ENCODE results near the gene HERPUD1. TPM values are rescaled to one million over a fixed set of nuclear protein-coding genes. Genes with fewer than 3 reads are reported as not detected.
"Not testable (repeated sequence)": the region's sequence is repeated elsewhere in the genome, so short reads cannot be mapped to it uniquely, and the experiment has no call there.

HERPUD1 gene
- total RNA-seq, 1 donor from 2014 or later = 144 TPM

DNA sequence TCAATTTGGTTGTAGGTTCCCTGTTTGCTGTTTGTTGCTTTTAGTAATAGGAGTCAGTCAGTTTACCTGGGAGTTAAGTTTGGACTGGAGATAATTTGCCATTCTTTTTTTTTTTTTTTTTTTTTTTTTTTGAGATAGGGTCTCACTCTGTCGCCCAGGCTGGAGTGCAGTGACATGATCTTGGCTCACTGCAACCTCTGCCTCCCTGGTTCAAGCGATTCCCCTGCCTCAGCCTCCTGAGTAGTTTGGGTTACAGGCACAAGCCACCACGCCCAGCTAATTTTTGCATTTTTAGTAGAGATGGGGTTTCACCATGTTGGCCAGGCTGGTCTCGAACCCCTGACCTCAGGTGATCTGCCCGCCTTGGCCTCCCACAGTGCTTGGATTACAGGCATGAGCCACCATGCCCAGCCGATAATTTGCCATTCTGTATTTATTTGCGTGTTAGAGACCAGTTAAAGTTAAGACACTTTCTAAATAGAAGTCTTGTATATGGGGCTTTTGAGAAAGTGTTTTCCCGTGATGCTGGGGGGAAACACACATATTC is 2.7 kb downstream of the HERPUD1 start:
- DNase-seq (ENCODE audit: low spot score) = not testable (repeated sequence)

DNA sequence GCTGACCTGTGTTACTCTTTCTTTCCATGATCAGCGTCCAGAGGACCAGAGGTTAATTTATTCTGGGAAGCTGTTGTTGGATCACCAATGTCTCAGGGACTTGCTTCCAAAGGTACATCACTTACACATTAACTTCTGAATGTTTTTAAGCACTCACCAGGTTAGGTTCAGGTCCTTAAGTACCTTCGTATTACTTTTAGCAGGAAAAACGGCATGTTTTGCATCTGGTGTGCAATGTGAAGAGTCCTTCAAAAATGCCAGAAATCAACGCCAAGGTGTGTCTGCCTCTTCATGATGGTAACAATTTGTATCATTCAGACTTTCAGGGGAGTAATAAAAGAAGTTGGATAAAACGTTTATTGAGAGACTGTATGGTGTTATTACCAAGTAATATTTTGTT is 3.3 kb downstream of the HERPUD1 start:
- DNase-seq (ENCODE audit: low spot score) = no peak

DNA sequence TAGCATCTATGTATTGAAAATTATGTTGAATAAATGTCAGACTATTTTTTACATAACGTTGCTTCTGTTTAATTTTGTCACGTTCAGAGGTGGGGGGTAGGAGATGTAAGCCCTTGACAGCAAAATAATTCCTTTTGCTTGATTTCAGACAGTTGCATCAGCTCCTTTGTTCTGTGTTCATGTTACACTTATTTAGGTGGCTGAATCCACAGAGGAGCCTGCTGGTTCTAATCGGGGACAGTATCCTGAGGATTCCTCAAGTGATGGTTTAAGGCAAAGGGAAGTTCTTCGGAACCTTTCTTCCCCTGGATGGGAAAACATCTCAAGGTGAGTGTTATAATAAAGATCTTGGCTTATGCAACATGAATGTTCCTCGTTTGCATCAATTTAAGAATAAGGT is 4.5 kb downstream of the HERPUD1 start:
- DNase-seq (ENCODE audit: low spot score) = no peak

DNA sequence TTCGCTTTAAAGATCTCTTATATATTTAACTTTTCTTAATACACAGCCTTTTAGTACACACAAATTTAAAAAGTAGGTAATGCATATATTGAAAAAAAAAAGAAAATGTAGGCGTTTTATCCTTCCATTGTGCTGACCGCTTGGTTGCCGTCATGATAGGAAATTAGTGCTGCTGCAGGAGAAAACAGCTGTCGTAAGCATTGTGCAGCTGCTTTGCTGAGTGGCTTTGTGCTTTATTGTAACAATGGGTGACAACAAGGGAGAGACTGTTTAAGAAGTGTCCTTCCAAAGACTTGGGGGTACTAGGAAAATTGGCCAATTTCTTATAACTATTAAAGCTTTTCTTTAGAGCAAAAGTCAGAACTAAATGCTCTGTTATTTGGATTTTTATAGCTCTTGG is 5.0 kb downstream of the HERPUD1 start:
- no peak for DNase-seq (ENCODE audit: low spot score)

DNA sequence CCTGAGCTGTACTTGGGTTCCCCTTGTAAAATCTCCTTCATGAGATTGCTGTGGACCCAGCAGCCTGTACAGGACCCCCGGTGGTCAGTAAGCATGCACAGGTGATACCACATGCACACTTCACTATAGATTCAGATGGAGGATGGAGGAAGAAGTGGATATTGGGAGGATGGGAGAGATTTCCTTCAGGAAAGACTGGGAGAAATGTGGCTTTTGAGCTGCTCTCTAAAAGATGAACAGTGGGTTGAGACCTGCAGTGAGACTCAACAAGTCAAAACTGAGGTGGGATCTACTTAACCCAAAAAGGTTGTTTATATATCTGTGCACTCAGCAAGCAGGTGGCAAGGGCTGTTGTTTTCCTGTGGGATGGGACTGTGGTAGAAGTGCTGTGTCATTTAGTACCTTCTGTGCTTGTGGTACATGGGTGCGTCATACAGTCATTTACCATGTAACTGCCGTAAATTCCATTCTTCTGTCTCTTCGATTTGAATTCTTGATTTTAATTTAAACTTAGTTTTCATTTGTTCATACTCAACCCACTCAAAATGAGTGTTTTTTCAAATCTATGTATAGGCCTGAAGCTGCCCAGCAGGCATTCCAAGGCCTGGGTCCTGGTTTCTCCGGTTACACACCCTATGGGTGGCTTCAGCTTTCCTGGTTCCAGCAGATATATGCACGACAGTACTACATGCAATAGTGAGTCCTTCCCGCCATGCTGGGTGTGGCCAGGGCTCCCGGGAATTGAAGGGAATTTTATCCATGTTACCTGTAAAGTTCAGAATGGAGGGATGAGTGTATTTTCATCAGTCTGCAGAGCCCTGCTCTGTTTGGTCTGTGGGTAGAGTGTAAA is 6.9 kb downstream of the HERPUD1 start:
- DNase-seq (ENCODE audit: low spot score) = no peak

DNA sequence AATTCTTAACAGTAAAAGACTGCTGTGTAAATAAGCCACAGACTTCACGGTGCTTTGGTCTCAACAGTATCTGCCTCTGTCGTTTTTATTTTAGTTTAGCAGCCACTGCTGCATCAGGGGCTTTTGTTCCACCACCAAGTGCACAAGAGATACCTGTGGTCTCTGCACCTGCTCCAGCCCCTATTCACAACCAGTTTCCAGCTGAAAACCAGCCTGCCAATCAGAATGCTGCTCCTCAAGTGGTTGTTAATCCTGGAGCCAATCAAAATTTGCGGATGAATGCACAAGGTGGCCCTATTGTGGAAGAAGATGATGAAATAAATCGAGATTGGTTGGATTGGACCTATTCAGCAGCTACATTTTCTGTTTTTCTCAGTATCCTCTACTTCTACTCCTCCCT is 7.9 kb downstream of the HERPUD1 start:
- DNase-seq (ENCODE audit: low spot score) = no peak

DNA sequence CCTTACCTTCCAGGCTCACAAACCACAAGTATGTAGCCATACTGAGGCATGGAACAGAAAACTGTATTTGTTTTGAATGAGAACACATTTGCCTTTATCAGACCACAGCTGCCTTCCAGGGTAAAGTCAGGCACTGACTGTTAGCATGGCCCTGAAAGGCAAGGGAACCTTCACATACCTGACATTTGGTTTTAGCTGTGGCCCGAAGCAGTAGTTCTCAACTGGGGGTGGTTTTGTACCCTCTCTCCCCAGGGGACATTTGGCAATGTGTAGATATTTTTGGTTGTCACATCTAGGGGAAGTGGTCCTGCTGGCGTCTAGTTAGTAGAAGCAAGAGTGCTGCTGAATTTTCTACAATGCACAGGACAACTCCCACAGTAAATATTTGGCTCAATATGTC is 9.2 kb downstream of the HERPUD1 start:
- no peak for DNase-seq (ENCODE audit: low spot score)

DNA sequence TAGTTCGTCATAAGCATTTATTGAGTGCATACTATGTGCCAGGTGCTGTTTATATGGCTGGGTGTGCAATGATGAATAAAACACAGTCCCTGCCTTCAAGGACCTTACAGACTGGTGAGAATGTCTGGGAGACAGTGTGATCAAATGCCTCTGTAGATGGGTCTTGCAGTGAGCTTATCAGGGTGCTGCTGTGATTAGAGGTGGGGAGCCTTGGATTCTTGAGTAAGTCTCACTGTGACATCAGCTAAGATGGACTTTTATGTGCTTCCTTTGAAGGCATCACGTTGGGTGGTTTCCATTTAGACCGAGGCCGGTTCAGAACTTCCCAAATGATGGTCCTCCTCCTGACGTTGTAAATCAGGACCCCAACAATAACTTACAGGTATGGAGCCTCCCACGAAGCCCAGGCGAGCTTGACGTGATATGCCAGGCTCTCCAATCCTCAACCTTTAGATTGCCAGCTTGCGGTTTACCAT is 10.0 kb downstream of the HERPUD1 start:
- DNase-seq (ENCODE audit: low spot score) = no peak

DNA sequence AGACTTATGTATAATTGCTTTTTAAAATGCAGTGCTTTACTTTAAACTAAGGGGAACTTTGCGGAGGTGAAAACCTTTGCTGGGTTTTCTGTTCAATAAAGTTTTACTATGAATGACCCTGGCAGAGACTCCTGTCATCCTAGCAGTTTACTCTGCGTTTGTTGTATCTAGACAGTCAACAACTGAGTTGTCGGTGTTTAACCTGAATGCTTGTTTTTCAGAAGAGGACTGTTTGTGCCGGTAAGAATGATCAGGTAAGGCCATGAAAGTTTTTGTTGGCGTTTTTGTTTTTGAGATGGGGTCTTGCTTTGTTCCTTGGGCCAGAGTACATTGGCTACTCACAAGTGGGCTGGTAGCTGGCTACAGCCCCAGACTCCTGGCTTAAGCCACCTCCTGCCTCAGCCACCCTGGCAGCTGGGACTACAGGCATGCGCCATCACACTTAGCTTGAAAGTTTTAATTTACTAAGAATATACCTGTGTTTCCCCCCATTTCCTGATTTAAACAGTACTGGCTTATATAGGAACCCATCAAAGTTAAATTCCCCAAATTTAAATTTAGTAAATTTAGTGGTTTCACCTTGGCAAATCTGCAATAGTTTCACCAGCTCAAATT is 11.9 kb downstream of the HERPUD1 start:
- no peak for DNase-seq (ENCODE audit: low spot score)

DNA sequence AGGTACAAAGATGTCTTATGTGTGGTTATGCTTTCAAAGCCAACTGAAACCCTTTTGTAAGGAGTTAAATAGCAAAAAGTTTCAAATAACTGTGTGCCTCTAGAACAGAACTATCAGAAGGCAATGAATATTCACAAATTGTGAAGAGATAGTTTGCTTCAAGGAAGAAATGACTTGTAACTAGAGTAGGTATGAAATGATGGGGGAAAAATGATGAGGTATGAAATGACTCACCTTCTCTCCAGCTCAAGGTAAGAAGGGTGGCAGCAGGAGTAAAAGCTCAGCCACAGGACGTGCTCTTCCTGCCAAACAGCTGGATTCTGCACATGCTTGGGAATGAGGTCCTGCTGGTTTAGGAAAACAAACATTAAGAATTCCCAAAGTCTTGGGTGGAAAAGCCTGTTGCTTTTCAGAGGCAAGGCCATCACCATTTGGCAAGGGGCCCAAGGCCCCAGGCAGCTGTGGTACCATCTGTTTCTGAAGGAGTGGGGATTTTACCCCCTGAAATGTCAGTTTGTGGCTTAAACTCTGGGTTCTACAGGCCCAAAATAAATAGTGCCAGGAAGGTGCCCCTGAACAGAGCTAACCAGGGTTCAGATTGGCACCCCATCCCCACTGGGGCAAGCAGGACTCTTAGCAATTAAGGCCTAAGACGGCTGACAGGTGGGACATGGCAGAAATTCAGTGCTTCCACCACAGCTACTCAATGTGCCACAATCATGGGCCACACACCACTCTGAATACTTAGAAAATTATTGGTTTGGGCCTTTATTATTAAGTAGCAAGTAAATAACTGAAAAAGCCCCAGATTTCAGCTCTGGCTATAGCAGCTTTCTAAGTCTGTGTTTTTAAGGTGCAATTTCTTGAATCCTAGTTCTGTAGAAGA is 13.3 kb downstream of the HERPUD1 start:
- DNase-seq (ENCODE audit: low spot score) = no peak

DNA sequence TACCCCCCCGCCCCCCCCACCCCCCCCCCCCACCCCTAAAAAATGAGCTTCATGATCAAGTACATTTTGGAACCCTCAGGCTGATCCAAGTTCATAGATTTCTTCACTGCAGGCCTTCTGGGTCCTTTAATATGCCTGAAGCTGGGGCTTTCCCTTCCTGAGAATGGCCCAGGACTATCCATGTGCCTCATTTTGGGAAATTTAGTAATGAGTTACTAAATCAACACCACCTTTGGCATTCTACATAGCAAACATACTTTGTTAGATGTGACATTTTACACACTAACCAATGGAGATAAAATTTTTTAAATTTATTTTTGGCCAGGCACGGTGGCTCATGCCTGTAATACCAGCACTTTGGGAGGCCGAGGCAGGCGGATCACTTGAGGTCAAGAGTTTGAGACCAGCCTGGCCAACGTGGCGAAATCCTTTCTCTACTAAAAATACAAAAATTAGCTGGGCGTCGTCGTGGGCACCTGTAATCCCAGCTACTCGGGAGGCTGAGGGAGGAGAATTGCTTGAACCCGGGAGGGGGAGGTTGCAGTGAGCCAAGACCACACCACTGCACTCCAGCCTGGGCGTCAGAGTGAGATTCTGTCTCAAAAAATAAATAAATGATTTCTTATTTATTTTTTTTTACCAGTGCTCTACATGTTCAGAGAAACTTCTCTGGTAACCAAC is 14.0 kb downstream of the HERPUD1 start:
- no peak for DNase-seq (ENCODE audit: low spot score)

DNA sequence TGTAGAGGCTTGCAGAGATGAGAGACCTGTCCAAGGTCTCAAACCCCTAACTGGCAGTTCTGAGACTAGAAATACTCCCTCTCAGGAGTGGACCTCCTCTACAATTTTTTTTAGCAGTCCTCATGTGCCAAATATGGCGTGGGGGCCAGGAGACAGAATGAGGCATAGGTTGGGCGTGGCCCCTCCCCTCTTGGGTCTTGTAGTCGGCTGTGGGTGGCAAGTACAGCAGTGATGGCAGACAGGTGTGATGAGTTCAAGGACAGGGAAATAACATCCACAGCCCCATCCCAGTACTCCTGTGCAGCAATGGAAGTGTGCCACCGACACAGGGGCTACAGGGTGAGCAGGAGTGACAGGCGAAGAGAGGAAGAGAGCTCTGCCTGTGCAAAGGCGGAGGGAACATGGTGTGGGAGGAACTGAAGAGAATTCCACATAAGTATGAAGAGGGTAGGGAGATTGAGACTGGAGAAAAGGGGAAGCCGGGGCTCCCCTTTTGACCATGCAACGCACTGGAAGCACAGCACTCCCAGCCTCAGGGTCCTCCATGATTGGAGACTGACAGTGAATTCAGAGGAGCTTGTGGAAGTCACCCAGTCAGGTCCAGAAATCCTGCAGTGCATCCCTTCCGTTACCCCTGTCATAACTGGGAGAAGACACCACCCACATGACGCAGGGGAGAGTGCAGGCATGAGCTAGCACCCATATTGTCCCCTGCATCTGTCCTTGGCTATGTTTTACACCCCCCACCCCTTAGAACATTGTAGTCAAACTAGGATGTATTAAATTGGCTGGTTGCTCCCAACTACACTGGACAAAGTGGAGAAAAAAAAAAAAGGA is 15.0 kb downstream of the HERPUD1 start:
- no peak for DNase-seq (ENCODE audit: low spot score)

DNA sequence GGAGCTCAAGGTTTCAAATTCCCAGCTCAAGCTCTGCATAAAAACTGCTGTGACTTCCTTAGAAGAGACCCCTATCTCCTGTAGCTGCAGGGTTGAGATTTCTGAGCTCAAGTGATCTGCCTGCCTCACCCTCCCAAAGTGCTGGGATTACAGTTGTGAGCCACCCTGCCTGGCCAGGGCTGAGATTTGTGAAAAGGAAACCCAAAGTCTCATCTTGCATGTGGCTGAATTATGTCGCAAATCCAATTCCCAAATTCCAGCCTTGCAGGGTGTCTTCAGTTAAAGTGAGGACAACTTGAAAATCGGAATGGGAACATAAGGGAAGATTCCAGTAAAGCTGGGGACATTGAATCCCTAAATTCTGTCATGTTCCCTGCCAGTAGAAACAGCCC is 15.7 kb downstream of the HERPUD1 start:
- no peak for DNase-seq (ENCODE audit: low spot score)

DNA sequence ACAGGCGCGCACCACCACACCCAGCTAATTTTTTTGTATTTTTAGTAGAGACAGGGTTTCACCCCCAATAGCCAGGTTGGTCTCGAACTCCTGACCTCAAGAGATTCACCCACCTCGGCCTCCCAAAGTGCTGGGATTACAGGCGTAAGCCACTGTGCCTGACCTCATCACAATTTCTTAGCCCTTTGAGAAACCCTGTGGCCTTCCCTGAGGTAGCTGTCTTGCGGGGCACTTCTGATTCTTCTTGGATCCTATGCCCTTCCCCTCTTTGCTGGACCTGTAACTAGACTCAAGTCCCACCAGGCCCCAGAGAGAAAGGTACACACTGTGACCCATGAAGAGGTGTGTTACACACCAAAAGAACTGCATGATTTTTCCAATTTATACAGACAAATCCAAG is 16.3 kb downstream of the HERPUD1 start:
- DNase-seq (ENCODE audit: low spot score) = no peak

DNA sequence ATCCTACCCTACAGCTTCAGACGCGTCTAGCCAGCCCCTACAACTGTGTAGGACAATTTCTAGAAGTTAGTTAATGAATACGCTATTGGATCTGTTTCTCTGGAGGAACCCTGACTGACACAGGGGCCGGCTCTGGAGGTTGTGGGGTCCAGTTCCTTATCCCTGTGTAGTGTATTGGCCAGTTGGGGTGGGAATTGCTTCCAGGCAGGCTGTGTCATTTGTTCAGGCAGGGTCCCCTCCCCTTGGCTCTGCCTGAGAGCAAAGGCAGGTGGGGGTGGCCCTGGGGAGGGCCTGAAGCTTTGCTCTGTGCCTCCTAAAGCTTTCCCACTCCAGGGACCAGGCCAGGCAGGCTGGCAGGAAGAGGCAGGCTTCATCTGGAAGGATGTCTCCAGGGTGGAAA is 18.1 kb downstream of the HERPUD1 start:
- DNase-seq (ENCODE audit: low spot score) = no peak

DNA sequence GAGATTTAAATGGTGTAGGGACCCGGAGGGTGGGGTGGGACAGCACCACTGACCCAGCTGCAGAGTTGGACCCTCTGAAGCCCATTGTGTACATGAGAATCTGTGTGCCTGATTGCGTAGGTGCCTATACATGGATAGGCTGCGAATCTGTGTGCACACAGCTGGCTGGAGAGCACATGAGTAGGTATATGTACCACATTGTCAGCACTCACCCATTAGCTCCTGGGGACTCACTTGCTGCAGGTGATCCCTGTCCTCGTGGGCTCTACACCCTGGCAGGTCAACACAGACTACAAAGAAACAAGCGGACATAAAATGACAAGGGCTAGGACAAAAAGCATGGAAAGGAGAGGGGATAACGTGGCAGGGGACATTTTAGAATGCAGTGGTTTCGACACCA is 18.5 kb downstream of the HERPUD1 start:
- no peak for DNase-seq (ENCODE audit: low spot score)

DNA sequence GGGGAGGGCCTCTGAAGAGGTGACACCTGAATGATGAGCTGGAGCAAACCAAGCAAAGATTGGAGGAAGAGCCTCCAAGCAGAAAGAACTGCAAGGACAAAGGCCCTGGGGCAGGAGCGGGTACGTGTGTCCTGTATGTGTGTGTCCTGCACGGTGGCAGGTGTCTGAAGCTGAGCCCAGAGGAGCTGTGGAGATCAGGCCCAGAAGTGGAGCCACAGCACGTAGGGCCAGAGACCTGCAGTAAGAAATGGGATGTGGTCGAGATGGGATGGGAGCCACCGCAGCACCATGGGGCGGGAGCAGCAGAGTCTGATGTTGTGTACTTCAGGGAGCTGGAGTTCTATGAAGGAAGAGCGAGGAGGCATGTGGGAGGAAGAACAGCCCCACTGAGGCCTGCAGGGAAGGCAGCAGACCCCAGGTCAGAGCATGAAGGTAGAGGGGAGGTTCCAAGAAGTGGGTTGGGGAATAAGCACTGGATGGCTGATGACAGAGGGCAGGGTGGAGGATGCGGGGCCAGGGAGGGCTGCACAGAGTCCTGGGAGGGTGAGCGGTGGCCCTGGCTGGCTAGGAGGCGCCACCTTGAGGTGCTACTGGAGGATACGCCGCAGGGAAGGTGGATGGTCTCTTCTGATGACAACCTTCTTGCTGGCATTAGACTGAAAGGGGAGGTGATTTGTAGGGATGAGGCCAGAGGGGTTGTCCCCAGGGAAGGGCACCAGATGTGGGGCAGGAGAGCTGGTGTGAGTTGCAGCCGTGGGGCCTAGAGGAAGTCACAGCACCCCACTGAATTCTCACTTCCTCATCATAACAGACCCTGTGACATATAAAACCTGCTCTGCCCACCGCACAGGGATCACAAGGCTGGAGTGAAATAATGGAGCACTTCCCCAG is 19.2 kb downstream of the HERPUD1 start:
- DNase-seq (ENCODE audit: low spot score) = no peak

DNA sequence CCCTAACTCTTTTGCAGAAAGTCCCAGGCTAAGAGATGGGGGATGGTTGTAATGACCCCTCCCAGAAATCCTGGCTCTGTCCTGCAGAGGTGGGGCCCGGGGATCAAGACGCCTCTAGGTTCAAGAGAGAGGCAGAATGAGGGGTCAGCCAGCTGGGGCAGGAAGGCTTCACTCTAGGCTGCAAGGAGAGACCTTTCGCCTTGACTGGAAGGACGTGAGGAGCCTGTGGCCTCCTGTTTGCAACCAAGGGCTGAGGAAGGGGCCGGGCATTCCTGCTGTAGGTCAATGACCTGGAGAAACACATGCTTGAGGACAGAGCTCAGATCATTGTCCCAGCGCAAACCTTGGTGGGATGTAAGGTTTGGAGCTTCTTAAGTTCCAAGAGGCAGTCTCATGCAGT is 21.1 kb downstream of the HERPUD1 start:
- no peak for DNase-seq (ENCODE audit: low spot score)

DNA sequence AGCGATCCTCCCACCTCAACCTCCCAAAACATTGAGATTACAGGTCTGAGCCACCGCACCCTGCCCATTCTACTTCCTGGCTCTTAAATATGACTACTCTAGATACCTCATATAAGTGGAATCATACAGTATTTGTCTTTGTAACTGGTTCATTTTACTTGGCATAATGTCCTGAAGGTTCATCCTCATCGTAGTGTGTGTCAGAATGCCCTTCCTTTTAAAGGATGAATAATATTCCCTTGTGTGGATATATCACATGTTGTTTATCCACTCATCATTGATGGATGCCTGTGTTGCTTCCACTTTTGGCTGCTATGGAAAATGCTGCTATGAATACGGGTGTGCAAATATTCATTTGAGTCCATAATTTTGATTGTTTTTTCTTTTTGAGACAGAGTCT is 24.1 kb downstream of the HERPUD1 start:
- DNase-seq (ENCODE audit: low spot score) = no peak

DNA sequence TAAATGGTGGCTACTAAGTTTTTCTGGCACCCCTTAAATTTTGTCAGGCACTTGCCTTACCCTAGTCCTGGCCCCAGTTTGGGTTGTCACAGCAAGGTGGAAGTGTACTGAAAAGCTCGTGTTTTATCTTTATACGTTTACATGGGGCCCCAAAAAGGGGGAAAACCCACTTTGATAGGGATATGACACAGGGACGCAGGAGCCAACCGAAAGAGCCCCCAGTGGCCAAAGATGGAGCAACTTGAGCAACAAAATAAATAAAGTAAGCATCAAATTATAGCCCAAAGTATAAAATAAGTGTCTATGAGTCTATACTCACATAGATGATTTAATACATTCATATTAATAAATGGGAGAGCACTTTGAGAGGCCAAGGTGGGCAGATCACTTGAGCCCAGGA is 24.8 kb downstream of the HERPUD1 start:
- DNase-seq (ENCODE audit: low spot score) = no peak
